ENCODE results near the gene PODNL1. TPM values are rescaled to one million over a fixed set of nuclear protein-coding genes. Genes with fewer than 3 reads are reported as not detected.

The PODNL1 gene
- total and polyA plus RNA-seq, 2 of the 8 experiments (the other 6 are each of a cell fraction or from before 2014, with no cell fraction given): 1.0 to 1.5 TPM

DNA sequence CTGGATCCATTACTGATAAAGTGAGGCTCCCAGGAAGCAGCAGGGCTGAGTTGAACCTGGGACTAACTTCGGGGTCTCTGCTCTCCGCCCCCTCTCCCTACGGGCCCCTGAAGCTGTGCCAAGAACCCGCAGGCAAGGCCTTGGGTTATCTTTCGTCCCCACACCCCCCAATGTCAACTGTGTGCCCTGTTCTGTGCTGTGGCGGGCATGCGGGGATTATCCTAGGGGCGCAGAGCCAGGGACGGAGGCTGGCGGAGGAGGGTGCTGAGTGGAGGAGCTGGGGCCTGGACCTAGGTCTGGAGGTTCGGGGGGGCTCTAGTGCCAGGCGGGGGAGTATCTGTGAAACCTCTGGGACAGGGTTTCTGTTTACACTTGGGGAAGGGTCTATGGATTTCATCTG, 41.5 kb upstream of the PODNL1 start:
- Histone ChIP-seq H2BK5ac (ENCODE audit: low read depth, low read length) (peak overlapping the region; percentile 63; the same call in 1 of the 2 replicates), H4K91ac (replicated peaks; ENCODE audit: insufficient read length, low read length) (no peak overlapping the region), H2AFZ (ENCODE audit: low read length) (no peak overlapping the region), H2BK20ac (ENCODE audit: low read length) (no peak overlapping the region), H3K4me3 (ENCODE audit: extremely low read depth in 1 of 4, insufficient read depth in 2 of 4, low read depth in 3 of 4, low read length in 4 of 4) (peak overlapping the region in 1 of 4 experiments; percentile 70; a peak in 1 of 8 replicates), H3K9me3 (ENCODE audit: insufficient read depth in 2 of 2, low read depth in 1 of 2, low read length in 1 of 2) (no peaks in the 10 kb centered on the region), H3K4me1 (replicated peaks in 1 of 4; ENCODE audit: control insufficient read depth in 3 of 4, insufficient read depth in 4 of 4, low read length in 3 of 4) (peaks cover 0 to 24% (median 17%) of the 10 kb centered on the region in 4 experiments; a peak in 6 of 7 replicates), H4K20me1 (replicated peaks in 1 of 2; ENCODE audit: control insufficient read depth in 1 of 2, insufficient read depth in 2 of 2, low read length in 2 of 2) (no peaks in the 10 kb centered on the region), H2BK120ac (replicated peaks; ENCODE audit: low read depth, low read length) (no peak overlapping the region), H4K8ac (ENCODE audit: extremely low read depth, insufficient read depth, low read length) (peak overlapping the region; percentile 88), H3K79me1 (ENCODE audit: low read depth, low read length) (no peaks in the 10 kb centered on the region), H3K23ac (ENCODE audit: insufficient read length) (no peak overlapping the region), H3K18ac (ENCODE audit: extremely low read depth, low read length) (0 out of 2 replicates have a peak overlapping the region, but pooled peaks have one; percentile 53), H2BK15ac (ENCODE audit: low read length) (no peak overlapping the region), H4K5ac (ENCODE audit: insufficient read length, low read depth, low read length) (no peak overlapping the region), H3K27me3 (replicated peaks in 1 of 4; ENCODE audit: control insufficient read depth in 3 of 4, extremely low read depth in 1 of 4, insufficient read depth in 3 of 4, low read length in 3 of 4) (no peaks in the 10 kb centered on the region), H3K56ac (replicated peaks; ENCODE audit: insufficient read length, low read depth, low read length) (no peak overlapping the region), H3K4ac (replicated peaks; ENCODE audit: insufficient read length, low read depth, low read length) (no peak overlapping the region), H2AK5ac (ENCODE audit: low read depth, low read length) (no peak overlapping the region), H3K79me2 (ENCODE audit: control insufficient read depth in 1 of 2, insufficient read depth in 2 of 2, low read length in 2 of 2) (no peaks in the 10 kb centered on the region), H3K4me2 (ENCODE audit: insufficient read depth in 1 of 2, low read depth in 2 of 2, low read length in 2 of 2) (peak overlapping the region; percentile 63 to 67; a peak in 3 of 4 replicates), H3K23me2 (ENCODE audit: low read depth, low read length) (no peaks in the 10 kb centered on the region; the same call in 1 of the 2 replicates), H3K36me3 (ENCODE audit: control insufficient read depth in 2 of 4, insufficient read depth in 4 of 4, low read length in 3 of 4) (peaks cover 0 to 7% (median 0%) of the 10 kb centered on the region in 4 experiments; a peak in 1 of 8 replicates), H3K9ac (replicated peaks in 1 of 4; ENCODE audit: extremely low read depth in 1 of 4, low read depth in 3 of 4, low read length in 3 of 4) (no peak overlapping the region; a peak in 1 of 7 replicates), H3K14ac (ENCODE audit: insufficient read length) (no peak overlapping the region), H3K27ac (ENCODE audit: low read depth, low read length) (no peak overlapping the region), H2BK12ac (ENCODE audit: low read depth, low read length) (0 out of 2 replicates have a peak overlapping the region, but pooled peaks have one; percentile 77)
- 88% methylated on average over 12 of the region's 12 CpGs; no CpG with 5 or more reads in 1 of the 2 experiments for WGBS, 2 experiments (ENCODE audit: extremely low coverage in 1 of 2, insufficient coverage in 1 of 2, insufficient read length in 1 of 2, insufficient replicate concordance in 2 of 2, low coverage in 1 of 2, low lambda C conversion rate in 2 of 2, missing lambda C conversion rate in 1 of 2)
- DNase-seq (ENCODE audit: low read depth in 1 of 2, low spot score in 2 of 2) (no peak), FAIRE-seq (no peak)
- ChIA-PET POLR2A (ENCODE audit: partially characterized antibody) (interaction anchor here (0.9 to 4.3 kb wide), 13 partner anchors 8 to 99 kb away, joined by 3 to 34 read pairs (median 5); partner anchors contain the start of genes DCAF15 and RFX1), CTCF (ENCODE audit: partially characterized antibody) (interaction anchor here (0.7 to 10.3 kb wide), 8 partner anchors 8 to 78 kb away, joined by 3 to 77 read pairs (median 5); partner anchors contain the start of gene IL27RA)
- TF ChIP-seq CBX8 (IDR thresholded peaks at IDR 0.05; ENCODE audit: borderline replicate concordance, low read depth, low read length) (no peak), EZH2 (IDR thresholded peaks at IDR 0.05; ENCODE audit: low read depth, low read length, severe bottlenecking) (no peak), CTCF (IDR thresholded peaks at IDR 0.05; ENCODE audit: control extremely low read depth in 1 of 3, insufficient read depth in 1 of 3, low read depth in 1 of 3, low read length in 3 of 3) (no peak), SIRT6 (IDR thresholded peaks at IDR 0.05; ENCODE audit: low read length) (no peak), POLR2AphosphoS5 (IDR thresholded peaks at IDR 0.05; ENCODE audit: low read depth, low read length) (no peak), SP4 (IDR thresholded peaks at IDR 0.05; ENCODE audit: low read length) (no peak), TEAD4 (IDR thresholded peaks at IDR 0.05; ENCODE audit: low read depth, low read length) (no peak)
- TF ChIP-seq, protein P1, sequence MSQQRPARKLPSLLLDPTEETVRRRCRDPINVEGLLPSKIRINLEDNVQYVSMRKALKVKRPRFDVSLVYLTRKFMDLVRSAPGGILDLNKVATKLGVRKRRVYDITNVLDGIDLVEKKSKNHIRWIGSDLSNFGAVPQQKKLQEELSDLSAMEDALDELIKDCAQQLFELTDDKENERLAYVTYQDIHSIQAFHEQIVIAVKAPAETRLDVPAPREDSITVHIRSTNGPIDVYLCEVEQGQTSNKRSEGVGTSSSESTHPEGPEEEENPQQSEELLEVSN (IDR thresholded peaks at IDR 0.05): no peak
- TF ChIP-seq, protein P2, sequence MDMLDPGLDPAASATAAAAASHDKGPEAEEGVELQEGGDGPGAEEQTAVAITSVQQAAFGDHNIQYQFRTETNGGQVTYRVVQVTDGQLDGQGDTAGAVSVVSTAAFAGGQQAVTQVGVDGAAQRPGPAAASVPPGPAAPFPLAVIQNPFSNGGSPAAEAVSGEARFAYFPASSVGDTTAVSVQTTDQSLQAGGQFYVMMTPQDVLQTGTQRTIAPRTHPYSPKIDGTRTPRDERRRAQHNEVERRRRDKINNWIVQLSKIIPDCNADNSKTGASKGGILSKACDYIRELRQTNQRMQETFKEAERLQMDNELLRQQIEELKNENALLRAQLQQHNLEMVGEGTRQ (IDR thresholded peaks at IDR 0.05; ENCODE audit: low read length): no peak

All from H1 (cell line).